ENCODE data around the gene PELI2.

Gene PELI2

GRCh38 chr14:56122301-56122700 lies 4.1 kb downstream of the PELI2 start:
- Histone ChIP-seq H2AK5ac (ENCODE audit: low read depth, low read length) (no peak overlapping the region), H3K9me3 (replicated peaks in 1 of 2; ENCODE audit: control insufficient read depth in 2 of 2, insufficient read depth in 1 of 2, low read depth in 1 of 2, low read length in 2 of 2) (no peaks in the 10 kb centered on the region), H3K14ac (ENCODE audit: low read length) (no peak overlapping the region), H2BK15ac (ENCODE audit: low read length) (no peak overlapping the region), H4K91ac (ENCODE audit: low read depth, low read length, poor library complexity) (no peak overlapping the region), H4K8ac (ENCODE audit: low read depth, low read length) (no peak overlapping the region), H2BK12ac (ENCODE audit: low read length) (no peak overlapping the region), H3K27ac (replicated peaks; ENCODE audit: low read length) (no peak overlapping the region), H3K79me1 (ENCODE audit: low read depth, low read length) (peaks cover 3% of the 10 kb centered on the region), H2BK120ac (ENCODE audit: low read depth, low read length) (no peak overlapping the region), H3K4me2 (ENCODE audit: insufficient read depth, low read length, poor library complexity, severe bottlenecking) (no peak overlapping the region), H2BK5ac (ENCODE audit: low read length) (no peak overlapping the region), H3K4ac (ENCODE audit: low read length) (no peak overlapping the region), H3K27me3 (ENCODE audit: control insufficient read depth in 3 of 3, insufficient read depth in 3 of 3, low read depth in 1 of 3, low read length in 3 of 3) (peaks cover 0 to 2% (median 0%) of the 10 kb centered on the region in 3 experiments), H3K36me3 (replicated peaks in 1 of 2; ENCODE audit: control insufficient read depth in 2 of 2, insufficient read depth in 2 of 2, low read length in 2 of 2) (no peaks in the 10 kb centered on the region), H3K9ac (ENCODE audit: low read depth, low read length, poor library complexity) (no peak overlapping the region), H3K23ac (ENCODE audit: low read depth, low read length, poor library complexity) (no peak overlapping the region), H3K18ac (ENCODE audit: low read length) (no peak overlapping the region), H3K4me1 (ENCODE audit: control insufficient read depth in 2 of 2, insufficient read depth in 1 of 2, low read depth in 1 of 2, low read length in 2 of 2) (peaks cover 3 to 15% of the 10 kb centered on the region in 2 donors), H3K4me3 (ENCODE audit: low read length in 2 of 2) (no peak overlapping the region), H2AFZ (ENCODE audit: low read length) (no peak overlapping the region)
- DNase-seq (ENCODE audit: low spot score): no peak
- WGBS, 2 donors (ENCODE audit: extremely low coverage in 2 of 2, insufficient read length in 2 of 2, insufficient replicate concordance in 1 of 2): no CpG with 5 or more reads among the region's 2 CpGs

- Histone ChIP-seq H3K27me3 (ENCODE audit: control insufficient read depth in 3 of 3, insufficient read depth in 3 of 3, low read depth in 1 of 3, low read length in 3 of 3) (peaks cover 0 to 2% (median 0%) of the 10 kb centered on the region in 3 experiments), H2BK15ac (ENCODE audit: low read length) (no peak overlapping the region), H3K18ac (ENCODE audit: low read length) (no peak overlapping the region), H2BK12ac (ENCODE audit: low read length) (no peak overlapping the region), H3K79me1 (ENCODE audit: low read depth, low read length) (no peaks in the 10 kb centered on the region), H3K23ac (ENCODE audit: low read depth, low read length, poor library complexity) (no peak overlapping the region), H3K27ac (replicated peaks; ENCODE audit: low read length) (no peak overlapping the region), H3K4me1 (ENCODE audit: control insufficient read depth in 2 of 2, insufficient read depth in 1 of 2, low read depth in 1 of 2, low read length in 2 of 2) (peaks cover 11 to 15% of the 10 kb centered on the region in 2 donors), H2BK5ac (ENCODE audit: low read length) (no peak overlapping the region), H2BK120ac (ENCODE audit: low read depth, low read length) (no peak overlapping the region), H3K4me3 (ENCODE audit: low read length in 2 of 2) (no peak overlapping the region), H3K4ac (ENCODE audit: low read length) (no peak overlapping the region), H3K4me2 (ENCODE audit: insufficient read depth, low read length, poor library complexity, severe bottlenecking) (no peak overlapping the region), H3K9ac (ENCODE audit: low read depth, low read length, poor library complexity) (no peak overlapping the region), H4K8ac (ENCODE audit: low read depth, low read length) (no peak overlapping the region), H4K91ac (ENCODE audit: low read depth, low read length, poor library complexity) (no peak overlapping the region), H3K14ac (ENCODE audit: low read length) (no peak overlapping the region), H3K9me3 (replicated peaks in 1 of 2; ENCODE audit: control insufficient read depth in 2 of 2, insufficient read depth in 1 of 2, low read depth in 1 of 2, low read length in 2 of 2) (no peaks in the 10 kb centered on the region), H3K36me3 (replicated peaks in 1 of 2; ENCODE audit: control insufficient read depth in 2 of 2, insufficient read depth in 2 of 2, low read length in 2 of 2) (no peaks in the 10 kb centered on the region), H2AFZ (ENCODE audit: low read length) (no peak overlapping the region), H2AK5ac (ENCODE audit: low read depth, low read length) (no peak overlapping the region)
- WGBS, 2 donors (ENCODE audit: extremely low coverage in 2 of 2, insufficient read length in 2 of 2, insufficient replicate concordance in 1 of 2): no CpG with 5 or more reads among the region's 2 CpGs
- no peak for DNase-seq (ENCODE audit: low spot score)
Measured at GRCh38 chr14:56124327-56124726, 6.1 kb downstream of the PELI2 start.

- H4K91ac ChIP-seq (ENCODE audit: low read depth, low read length, poor library complexity): no peak overlapping the region
- no peak overlapping the region for H3K4ac ChIP-seq (ENCODE audit: low read length)
- peaks cover 0 to 3% (median 0%) of the 10 kb centered on the region in 3 experiments for H3K27me3 ChIP-seq (ENCODE audit: control insufficient read depth in 3 of 3, insufficient read depth in 3 of 3, low read depth in 1 of 3, low read length in 3 of 3)
- H2BK15ac ChIP-seq (ENCODE audit: low read length): no peak overlapping the region
- no peaks in the 10 kb centered on the region for H3K9me3 ChIP-seq (replicated peaks in 1 of 2; ENCODE audit: control insufficient read depth in 2 of 2, insufficient read depth in 1 of 2, low read depth in 1 of 2, low read length in 2 of 2)
- no peak overlapping the region for H3K23ac ChIP-seq (ENCODE audit: low read depth, low read length, poor library complexity)
- no peak overlapping the region for H3K4me2 ChIP-seq (ENCODE audit: insufficient read depth, low read length, poor library complexity, severe bottlenecking)
- no peak for DNase-seq (ENCODE audit: low spot score)
- no peak overlapping the region for H2BK120ac ChIP-seq (ENCODE audit: low read depth, low read length)
- no peaks in the 10 kb centered on the region for H3K36me3 ChIP-seq (replicated peaks in 1 of 2; ENCODE audit: control insufficient read depth in 2 of 2, insufficient read depth in 2 of 2, low read length in 2 of 2)
- no peak overlapping the region for H3K14ac ChIP-seq (ENCODE audit: low read length)
- no peak overlapping the region for H3K9ac ChIP-seq (ENCODE audit: low read depth, low read length, poor library complexity)
- no peak overlapping the region for H3K4me3 ChIP-seq (ENCODE audit: low read length in 2 of 2)
- no peak overlapping the region for H3K27ac ChIP-seq (replicated peaks; ENCODE audit: low read length)
- no peak overlapping the region for H2BK5ac ChIP-seq (ENCODE audit: low read length)
- no peaks in the 10 kb centered on the region for H3K79me1 ChIP-seq (ENCODE audit: low read depth, low read length)
- no peak overlapping the region for H2AFZ ChIP-seq (ENCODE audit: low read length)
- peaks cover 10 to 16% of the 10 kb centered on the region in 2 donors for H3K4me1 ChIP-seq (ENCODE audit: control insufficient read depth in 2 of 2, insufficient read depth in 1 of 2, low read depth in 1 of 2, low read length in 2 of 2)
- no peak overlapping the region for H2BK12ac ChIP-seq (ENCODE audit: low read length)
- no peak overlapping the region for H4K8ac ChIP-seq (ENCODE audit: low read depth, low read length)
- WGBS, 2 donors (ENCODE audit: extremely low coverage in 2 of 2, insufficient read length in 2 of 2, insufficient replicate concordance in 1 of 2): no CpG with 5 or more reads among the region's 12 CpGs
- H2AK5ac ChIP-seq (ENCODE audit: low read depth, low read length): no peak overlapping the region
- H3K18ac ChIP-seq (ENCODE audit: low read length): no peak overlapping the region
Measured at GRCh38 chr14:56125772-56126636, 7.8 kb downstream of the PELI2 start.

GRCh38 chr14:56126637-56126913 lies 8.4 kb downstream of the PELI2 start:
- H3K4ac ChIP-seq (ENCODE audit: low read length): no peak overlapping the region
- H2AFZ ChIP-seq (ENCODE audit: low read length): no peak overlapping the region
- H3K4me2 ChIP-seq (ENCODE audit: insufficient read depth, low read length, poor library complexity, severe bottlenecking): no peak overlapping the region
- no peaks in the 10 kb centered on the region for H3K9me3 ChIP-seq (replicated peaks in 1 of 2; ENCODE audit: control insufficient read depth in 2 of 2, insufficient read depth in 1 of 2, low read depth in 1 of 2, low read length in 2 of 2)
- WGBS, 2 donors (ENCODE audit: extremely low coverage in 2 of 2, insufficient read length in 2 of 2, insufficient replicate concordance in 1 of 2): no CpG with 5 or more reads among the region's 2 CpGs
- peaks cover 0 to 3% (median 0%) of the 10 kb centered on the region in 3 experiments for H3K27me3 ChIP-seq (ENCODE audit: control insufficient read depth in 3 of 3, insufficient read depth in 3 of 3, low read depth in 1 of 3, low read length in 3 of 3)
- H3K9ac ChIP-seq (ENCODE audit: low read depth, low read length, poor library complexity): no peak overlapping the region
- H3K4me3 ChIP-seq (ENCODE audit: low read length in 2 of 2): no peak overlapping the region
- H3K79me1 ChIP-seq (ENCODE audit: low read depth, low read length): no peaks in the 10 kb centered on the region
- no peak overlapping the region for H3K27ac ChIP-seq (replicated peaks; ENCODE audit: low read length)
- no peak overlapping the region for H3K14ac ChIP-seq (ENCODE audit: low read length)
- H4K8ac ChIP-seq (ENCODE audit: low read depth, low read length): no peak overlapping the region
- no peak overlapping the region for H4K91ac ChIP-seq (ENCODE audit: low read depth, low read length, poor library complexity)
- no peak overlapping the region for H2BK15ac ChIP-seq (ENCODE audit: low read length)
- no peak overlapping the region for H2BK5ac ChIP-seq (ENCODE audit: low read length)
- H3K36me3 ChIP-seq (replicated peaks in 1 of 2; ENCODE audit: control insufficient read depth in 2 of 2, insufficient read depth in 2 of 2, low read length in 2 of 2): no peaks in the 10 kb centered on the region
- H2AK5ac ChIP-seq (ENCODE audit: low read depth, low read length): no peak overlapping the region
- H3K23ac ChIP-seq (ENCODE audit: low read depth, low read length, poor library complexity): no peak overlapping the region
- peaks cover 10 to 16% of the 10 kb centered on the region in 2 donors for H3K4me1 ChIP-seq (ENCODE audit: control insufficient read depth in 2 of 2, insufficient read depth in 1 of 2, low read depth in 1 of 2, low read length in 2 of 2)
- no peak overlapping the region for H2BK120ac ChIP-seq (ENCODE audit: low read depth, low read length)
- no peak for DNase-seq (ENCODE audit: low spot score)
- H2BK12ac ChIP-seq (ENCODE audit: low read length): no peak overlapping the region
- H3K18ac ChIP-seq (ENCODE audit: low read length): no peak overlapping the region
